ENCODE measurements around the gene ARHGAP6.

DNA sequence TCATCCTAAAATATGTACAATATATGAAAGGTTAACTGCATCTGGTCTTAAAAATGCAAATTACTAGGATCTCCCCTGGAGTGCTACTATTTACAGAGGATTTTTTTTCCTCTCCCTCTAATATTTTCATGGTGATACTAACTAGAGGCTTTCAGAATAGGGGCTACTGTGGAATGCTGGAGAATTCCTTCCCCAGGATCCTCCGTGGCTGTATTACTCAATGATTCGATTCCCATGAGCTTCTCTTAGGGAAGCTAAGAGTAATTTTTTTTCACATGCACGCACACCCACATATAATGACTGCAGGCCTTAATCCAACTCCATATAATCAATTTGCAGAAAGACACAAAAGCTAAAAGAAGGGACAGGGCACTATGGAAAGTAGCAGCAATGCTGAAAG lies 184.7 kb downstream of the ARHGAP6 start:
- TF ChIP-seq ZNF331 (CRISPR knock-in tag; IDR thresholded peaks at IDR 0.05; ENCODE audit: low read depth) (no peak), CTCF (conservative IDR thresholded peaks at IDR 0.05; ENCODE audit: low read depth in 2 of 2) (no peak), JUNB (IDR thresholded peaks at IDR 0.05; ENCODE audit: unreplicated experiment) (no peak), POLR2AphosphoS5 (IDR thresholded peaks at IDR 0.05; ENCODE audit: low read depth) (no peak), EZH2 (IDR thresholded peaks at IDR 0.05; ENCODE audit: low read depth, unreplicated experiment) (no peak), EZH2phosphoT487 (IDR thresholded peaks at IDR 0.05; ENCODE audit: unreplicated experiment) (no peak), NANOG (IDR thresholded peaks at IDR 0.05; ENCODE audit: borderline replicate concordance) (no peak), CREB1 (CRISPR knock-in tag; IDR thresholded peaks at IDR 0.05; ENCODE audit: low read depth) (no peak), ETS1 (IDR thresholded peaks at IDR 0.05) (no peak), STAT1 (IDR thresholded peaks at IDR 0.05; ENCODE audit: unreplicated experiment) (no peak), ZNF114 (CRISPR knock-in tag; IDR thresholded peaks at IDR 0.05) (no peak)
- TF ChIP-seq, protein P1, sequence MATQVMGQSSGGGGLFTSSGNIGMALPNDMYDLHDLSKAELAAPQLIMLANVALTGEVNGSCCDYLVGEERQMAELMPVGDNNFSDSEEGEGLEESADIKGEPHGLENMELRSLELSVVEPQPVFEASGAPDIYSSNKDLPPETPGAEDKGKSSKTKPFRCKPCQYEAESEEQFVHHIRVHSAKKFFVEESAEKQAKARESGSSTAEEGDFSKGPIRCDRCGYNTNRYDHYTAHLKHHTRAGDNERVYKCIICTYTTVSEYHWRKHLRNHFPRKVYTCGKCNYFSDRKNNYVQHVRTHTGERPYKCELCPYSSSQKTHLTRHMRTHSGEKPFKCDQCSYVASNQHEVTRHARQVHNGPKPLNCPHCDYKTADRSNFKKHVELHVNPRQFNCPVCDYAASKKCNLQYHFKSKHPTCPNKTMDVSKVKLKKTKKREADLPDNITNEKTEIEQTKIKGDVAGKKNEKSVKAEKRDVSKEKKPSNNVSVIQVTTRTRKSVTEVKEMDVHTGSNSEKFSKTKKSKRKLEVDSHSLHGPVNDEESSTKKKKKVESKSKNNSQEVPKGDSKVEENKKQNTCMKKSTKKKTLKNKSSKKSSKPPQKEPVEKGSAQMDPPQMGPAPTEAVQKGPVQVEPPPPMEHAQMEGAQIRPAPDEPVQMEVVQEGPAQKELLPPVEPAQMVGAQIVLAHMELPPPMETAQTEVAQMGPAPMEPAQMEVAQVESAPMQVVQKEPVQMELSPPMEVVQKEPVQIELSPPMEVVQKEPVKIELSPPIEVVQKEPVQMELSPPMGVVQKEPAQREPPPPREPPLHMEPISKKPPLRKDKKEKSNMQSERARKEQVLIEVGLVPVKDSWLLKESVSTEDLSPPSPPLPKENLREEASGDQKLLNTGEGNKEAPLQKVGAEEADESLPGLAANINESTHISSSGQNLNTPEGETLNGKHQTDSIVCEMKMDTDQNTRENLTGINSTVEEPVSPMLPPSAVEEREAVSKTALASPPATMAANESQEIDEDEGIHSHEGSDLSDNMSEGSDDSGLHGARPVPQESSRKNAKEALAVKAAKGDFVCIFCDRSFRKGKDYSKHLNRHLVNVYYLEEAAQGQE (IDR thresholded peaks at IDR 0.05; ENCODE audit: unreplicated experiment) = no peak
- TF ChIP-seq, protein P2, sequence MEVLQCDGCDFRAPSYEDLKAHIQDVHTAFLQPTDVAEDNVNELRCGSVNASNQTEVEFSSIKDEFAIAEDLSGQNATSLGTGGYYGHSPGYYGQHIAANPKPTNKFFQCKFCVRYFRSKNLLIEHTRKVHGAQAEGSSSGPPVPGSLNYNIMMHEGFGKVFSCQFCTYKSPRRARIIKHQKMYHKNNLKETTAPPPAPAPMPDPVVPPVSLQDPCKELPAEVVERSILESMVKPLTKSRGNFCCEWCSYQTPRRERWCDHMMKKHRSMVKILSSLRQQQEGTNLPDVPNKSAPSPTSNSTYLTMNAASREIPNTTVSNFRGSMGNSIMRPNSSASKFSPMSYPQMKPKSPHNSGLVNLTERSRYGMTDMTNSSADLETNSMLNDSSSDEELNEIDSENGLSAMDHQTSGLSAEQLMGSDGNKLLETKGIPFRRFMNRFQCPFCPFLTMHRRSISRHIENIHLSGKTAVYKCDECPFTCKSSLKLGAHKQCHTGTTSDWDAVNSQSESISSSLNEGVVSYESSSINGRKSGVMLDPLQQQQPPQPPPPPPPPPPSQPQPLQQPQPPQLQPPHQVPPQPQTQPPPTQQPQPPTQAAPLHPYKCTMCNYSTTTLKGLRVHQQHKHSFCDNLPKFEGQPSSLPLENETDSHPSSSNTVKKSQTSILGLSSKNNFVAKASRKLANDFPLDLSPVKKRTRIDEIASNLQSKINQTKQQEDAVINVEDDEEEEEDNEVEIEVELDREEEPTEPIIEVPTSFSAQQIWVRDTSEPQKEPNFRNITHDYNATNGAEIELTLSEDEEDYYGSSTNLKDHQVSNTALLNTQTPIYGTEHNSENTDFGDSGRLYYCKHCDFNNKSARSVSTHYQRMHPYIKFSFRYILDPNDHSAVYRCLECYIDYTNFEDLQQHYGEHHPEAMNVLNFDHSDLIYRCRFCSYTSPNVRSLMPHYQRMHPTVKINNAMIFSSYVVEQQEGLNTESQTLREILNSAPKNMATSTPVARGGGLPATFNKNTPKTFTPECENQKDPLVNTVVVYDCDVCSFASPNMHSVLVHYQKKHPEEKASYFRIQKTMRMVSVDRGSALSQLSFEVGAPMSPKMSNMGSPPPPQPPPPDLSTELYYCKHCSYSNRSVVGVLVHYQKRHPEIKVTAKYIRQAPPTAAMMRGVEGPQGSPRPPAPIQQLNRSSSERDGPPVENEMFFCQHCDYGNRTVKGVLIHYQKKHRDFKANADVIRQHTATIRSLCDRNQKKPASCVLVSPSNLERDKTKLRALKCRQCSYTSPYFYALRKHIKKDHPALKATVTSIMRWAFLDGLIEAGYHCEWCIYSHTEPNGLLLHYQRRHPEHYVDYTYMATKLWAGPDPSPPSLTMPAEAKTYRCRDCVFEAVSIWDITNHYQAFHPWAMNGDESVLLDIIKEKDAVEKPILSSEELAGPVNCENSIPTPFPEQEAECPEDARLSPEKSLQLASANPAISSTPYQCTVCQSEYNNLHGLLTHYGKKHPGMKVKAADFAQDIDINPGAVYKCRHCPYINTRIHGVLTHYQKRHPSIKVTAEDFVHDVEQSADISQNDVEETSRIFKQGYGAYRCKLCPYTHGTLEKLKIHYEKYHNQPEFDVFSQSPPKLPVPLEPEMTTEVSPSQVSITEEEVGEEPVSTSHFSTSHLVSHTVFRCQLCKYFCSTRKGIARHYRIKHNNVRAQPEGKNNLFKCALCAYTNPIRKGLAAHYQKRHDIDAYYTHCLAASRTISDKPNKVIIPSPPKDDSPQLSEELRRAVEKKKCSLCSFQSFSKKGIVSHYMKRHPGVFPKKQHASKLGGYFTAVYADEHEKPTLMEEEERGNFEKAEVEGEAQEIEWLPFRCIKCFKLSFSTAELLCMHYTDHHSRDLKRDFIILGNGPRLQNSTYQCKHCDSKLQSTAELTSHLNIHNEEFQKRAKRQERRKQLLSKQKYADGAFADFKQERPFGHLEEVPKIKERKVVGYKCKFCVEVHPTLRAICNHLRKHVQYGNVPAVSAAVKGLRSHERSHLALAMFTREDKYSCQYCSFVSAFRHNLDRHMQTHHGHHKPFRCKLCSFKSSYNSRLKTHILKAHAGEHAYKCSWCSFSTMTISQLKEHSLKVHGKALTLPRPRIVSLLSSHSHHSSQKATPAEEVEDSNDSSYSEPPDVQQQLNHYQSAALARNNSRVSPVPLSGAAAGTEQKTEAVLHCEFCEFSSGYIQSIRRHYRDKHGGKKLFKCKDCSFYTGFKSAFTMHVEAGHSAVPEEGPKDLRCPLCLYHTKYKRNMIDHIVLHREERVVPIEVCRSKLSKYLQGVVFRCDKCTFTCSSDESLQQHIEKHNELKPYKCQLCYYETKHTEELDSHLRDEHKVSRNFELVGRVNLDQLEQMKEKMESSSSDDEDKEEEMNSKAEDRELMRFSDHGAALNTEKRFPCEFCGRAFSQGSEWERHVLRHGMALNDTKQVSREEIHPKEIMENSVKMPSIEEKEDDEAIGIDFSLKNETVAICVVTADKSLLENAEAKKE (CRISPR knock-in tag; IDR thresholded peaks at IDR 0.05) = no peak
